ENCODE measurements around the gene PKP1. TPM values are rescaled to one million over a fixed set of nuclear protein-coding genes. Genes with fewer than 3 reads are reported as not detected.

PKP1 gene
- polyA plus RNA-seq, 12 donors, result 3.8 to 125 (median 6.6) TPM; not detected in 1

GRCh38 chr1:201307231-201307630 lies 23.9 kb downstream of the PKP1 start:
- no peak for DNase-seq

GRCh38 chr1:201307760-201308499 lies 24.6 kb downstream of the PKP1 start:
- DNase-seq, result no peak

- DNase-seq, result peak; percentile 47
These were observed 26.1 kb downstream of the PKP1 start for GRCh38 chr1:201309416-201309815.

GRCh38 chr1:201310251-201310985 lies 27.1 kb downstream of the PKP1 start:
- DNase-seq, result peak; percentile 15

DNA sequence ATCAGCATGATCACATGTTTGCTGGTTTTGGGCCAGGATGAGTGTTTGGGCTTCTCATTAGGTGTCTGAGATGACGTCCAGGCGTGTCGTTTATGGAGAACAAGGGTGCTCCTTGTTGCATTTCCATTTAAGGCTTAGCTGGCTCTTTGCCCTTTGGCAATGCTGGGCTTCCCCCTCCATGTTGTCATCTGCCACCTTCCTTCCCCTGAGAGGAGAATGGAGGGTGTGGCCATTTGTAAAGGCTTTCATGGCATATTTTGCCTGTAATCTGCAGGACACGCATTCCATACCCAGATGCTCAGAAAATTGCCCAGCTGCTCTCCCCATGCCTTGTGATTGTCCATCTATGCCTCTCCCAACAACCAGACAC lies 27.7 kb downstream of the PKP1 start:
- peak; percentile 49 for DNase-seq

DNA sequence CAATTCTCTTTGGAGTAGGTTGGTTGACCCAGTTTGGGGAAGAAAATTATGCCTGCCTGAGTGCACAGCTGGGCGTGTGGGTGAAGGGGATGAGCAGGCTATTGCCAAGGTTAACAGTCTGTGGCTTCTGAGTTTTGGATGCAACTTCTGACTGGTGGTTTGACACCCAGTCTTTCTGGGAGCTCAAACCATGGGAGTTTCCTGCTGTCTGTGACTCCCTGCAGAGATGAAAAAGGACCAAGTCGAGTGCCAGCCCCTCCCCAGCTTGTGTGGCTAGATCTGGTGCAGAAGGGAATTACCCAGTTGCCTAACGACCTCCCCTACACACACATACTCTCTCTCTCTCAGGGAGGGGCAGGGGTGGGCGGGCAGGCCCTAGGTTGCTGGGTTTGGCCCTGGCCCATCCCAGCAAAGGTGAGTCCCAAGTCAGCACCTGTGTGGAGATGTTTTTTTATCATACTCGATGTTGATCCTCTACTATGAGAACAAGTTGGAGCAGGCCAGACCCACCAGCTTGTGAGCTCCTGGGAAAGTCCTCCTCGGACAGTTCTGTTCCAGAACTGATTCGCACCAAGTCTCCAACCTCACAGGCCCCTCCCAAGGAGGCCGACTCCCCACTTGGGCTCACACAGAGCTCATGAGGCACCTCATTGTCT lies 28.2 kb downstream of the PKP1 start:
- no peak for DNase-seq

- DNase-seq, result no peak
These were observed 29.0 kb downstream of the PKP1 start for GRCh38 chr1:201312298-201312697.

DNA sequence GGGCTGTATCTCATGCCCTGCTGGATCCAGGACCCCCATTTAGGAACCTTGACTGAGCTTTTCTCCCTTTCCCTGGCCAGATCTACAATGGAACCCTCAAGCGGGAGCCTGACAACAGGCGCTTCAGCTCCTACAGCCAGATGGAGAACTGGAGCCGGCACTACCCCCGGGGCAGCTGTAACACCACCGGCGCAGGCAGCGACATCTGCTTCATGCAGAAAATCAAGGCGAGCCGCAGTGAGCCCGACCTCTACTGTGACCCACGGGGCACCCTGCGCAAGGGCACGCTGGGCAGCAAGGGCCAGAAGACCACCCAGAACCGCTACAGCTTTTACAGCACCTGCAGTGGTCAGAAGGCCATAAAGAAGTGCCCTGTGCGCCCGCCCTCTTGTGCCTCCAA lies 29.8 kb downstream of the PKP1 start:
- DNase-seq, result no peak

GRCh38 chr1:201316556-201316955 lies 33.2 kb downstream of the PKP1 start:
- no peak for DNase-seq

DNA sequence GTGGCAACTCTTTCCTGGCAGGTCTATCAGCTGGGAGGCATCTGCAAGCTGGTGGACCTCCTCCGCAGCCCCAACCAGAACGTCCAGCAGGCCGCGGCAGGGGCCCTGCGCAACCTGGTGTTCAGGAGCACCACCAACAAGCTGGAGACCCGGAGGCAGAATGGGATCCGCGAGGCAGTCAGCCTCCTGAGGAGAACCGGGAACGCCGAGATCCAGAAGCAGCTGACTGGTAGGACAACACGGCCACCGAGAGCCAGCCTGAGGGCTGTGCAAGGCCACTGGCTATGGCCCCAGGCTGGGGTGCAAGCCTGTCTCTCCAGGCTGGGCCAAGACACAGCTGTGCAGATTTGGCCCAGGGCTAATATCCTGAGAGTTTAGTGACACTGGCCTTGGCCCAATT lies 34.2 kb downstream of the PKP1 start:
- DNase-seq, result no peak

DNA sequence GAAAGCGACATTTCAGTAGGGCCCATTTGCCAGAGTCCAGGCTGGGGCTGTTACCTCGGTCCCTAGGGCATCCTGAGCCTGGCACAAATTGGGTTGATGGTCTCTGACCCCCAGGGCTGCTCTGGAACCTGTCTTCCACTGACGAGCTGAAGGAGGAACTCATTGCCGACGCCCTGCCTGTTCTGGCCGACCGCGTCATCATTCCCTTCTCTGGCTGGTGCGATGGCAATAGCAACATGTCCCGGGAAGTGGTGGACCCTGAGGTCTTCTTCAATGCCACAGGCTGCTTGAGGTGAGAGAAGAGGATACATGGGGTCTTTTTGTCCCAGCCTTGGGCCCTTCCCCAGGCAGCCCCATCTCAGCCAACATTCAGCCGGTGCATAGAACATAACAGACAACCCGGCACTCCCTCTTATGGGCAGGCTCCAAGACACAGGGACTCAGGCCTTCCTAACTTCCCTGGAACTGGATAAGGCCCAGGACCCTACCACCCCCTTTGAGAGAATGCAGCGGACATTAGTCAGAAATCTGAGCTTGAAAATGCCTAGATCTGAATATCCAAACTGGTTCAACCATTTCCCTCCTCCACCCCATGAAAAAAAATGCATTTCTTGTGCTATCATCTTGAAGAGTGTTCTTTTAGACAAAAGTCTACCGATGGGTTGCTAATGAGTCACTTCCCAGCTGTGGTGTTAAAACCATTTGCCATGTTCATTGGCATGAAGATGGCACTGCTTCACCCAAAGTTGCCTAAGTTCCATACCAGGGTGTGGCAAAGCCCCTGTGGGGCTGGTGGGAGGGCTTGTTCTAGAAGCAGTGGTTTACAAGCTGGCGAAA lies 35.4 kb downstream of the PKP1 start:
- DNase-seq, result no peak

GRCh38 chr1:201319631-201320030 lies 36.3 kb downstream of the PKP1 start:
- no peak for DNase-seq

- DNase-seq, result no peak
These were observed 37.0 kb downstream of the PKP1 start for GRCh38 chr1:201320168-201320788.

GRCh38 chr1:201321826-201322390 lies 38.6 kb downstream of the PKP1 start:
- DNase-seq, result no peak

DNA sequence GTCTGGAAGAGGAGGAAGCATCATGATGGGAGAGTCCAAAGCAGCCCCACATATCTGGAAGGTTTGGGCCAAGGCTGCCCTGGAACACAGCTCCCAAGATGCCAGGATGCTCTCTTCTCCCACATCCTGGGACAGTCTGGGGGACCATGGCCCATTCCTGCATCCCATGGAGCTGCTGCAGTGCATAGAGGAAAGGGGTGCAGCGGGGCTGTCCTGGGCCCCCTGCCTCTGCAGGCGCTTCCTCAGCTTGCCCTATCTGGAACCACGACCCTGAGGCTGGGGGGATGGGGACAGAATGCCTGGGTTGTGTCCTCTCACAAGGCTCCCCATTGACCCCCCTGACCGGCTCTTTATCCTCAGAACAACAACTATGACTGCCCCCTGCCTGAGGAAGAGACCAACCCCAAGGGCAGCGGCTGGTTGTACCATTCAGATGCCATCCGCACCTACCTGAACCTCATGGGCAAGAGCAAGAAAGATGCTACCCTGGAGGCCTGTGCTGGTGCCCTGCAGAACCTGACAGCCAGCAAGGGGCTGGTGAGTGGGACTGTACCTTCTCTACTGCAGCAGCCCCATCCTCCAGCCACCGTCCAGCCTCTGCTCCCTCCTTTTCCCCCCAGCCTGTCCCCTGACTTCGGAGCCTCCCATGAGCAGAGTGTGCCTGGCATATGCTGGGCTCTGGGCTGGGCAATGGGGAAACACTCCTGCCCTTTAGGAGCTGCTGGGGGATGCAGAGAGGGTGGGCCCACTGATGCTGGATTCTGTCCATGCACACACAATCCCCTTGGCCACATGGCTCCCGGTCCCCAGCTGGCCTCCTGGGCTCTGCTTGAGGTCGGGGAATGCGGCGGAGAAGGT lies 39.6 kb downstream of the PKP1 start:
- DNase-seq, result no peak

GRCh38 chr1:201324306-201324705 lies 41.0 kb downstream of the PKP1 start:
- no peak for DNase-seq

DNA sequence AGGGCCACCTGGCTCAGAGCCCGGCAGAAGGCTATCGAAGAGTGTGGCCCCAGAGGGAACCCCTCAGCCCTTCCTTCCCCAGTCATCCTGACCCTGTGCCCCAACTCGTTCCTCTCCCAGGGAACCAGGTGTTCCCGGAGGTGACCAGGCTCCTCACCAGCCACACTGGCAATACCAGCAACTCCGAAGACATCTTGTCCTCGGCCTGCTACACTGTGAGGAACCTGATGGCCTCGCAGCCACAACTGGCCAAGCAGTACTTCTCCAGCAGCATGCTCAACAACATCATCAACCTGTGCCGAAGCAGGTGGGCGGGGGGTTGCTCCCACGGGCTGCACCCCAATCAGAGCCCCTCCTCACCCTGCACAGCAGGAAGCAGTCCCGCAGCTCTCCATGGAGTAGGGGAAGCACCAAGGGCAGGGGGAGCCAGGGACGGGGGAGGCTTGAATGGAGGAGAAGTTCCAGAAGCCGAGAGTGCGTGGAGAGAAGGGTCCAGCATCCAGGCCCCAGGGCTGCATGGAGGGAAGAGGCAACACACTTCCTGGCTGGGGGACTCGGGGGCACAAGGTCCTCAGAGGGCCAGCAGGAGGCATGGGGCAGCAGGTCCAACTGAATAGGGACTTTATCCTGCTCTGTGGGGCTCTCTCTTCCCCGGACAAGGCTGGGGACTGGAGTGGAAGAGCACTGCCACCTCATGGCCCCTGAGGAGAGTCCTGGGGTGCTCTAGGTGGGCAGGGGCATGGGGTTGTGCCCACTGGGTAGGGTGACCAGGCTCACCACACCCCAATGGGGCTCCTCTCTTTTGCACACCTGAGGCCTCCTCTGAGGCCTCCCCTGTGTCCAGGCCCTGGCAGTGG lies 41.7 kb downstream of the PKP1 start:
- no peak for DNase-seq

- no peak for DNase-seq
These were observed 42.4 kb downstream of the PKP1 start for GRCh38 chr1:201325678-201326060.

- no peak for DNase-seq
These were observed 43.4 kb downstream of the PKP1 start for GRCh38 chr1:201326710-201327109.

Data from muscle of arm (tissue), 12 donors.